ENCODE measurements around the gene ZNF839. TPM values are rescaled to one million over a fixed set of nuclear protein-coding genes. Genes with fewer than 3 reads are reported as not detected.
"Not testable (repeated sequence)": the region's sequence is repeated elsewhere in the genome, so short reads cannot be mapped to it uniquely, and the experiment has no call there.

Gene ZNF839
- total RNA-seq, 3 donors from 2014 or later: 14.9 to 16.6 (median 15.5) TPM

GRCh38 chr14:102320671-102321455 lies 1.3 kb downstream of the ZNF839 start:
- no peaks in the 10 kb centered on the region for H3K9me3 Mint-ChIP-seq
- peaks cover 38% of the 10 kb centered on the region for H3K4me1 Mint-ChIP-seq (ENCODE audit: low read depth)
- H3K36me3 Mint-ChIP-seq (ENCODE audit: insufficient read depth): no peaks in the 10 kb centered on the region
- H3K27me3 Mint-ChIP-seq (ENCODE audit: low read depth): no peaks in the 10 kb centered on the region
- no peak for ATAC-seq
- DNase-seq: no peak
- peak overlapping the region; percentile 91 for H3K4me3 Mint-ChIP-seq

DNA sequence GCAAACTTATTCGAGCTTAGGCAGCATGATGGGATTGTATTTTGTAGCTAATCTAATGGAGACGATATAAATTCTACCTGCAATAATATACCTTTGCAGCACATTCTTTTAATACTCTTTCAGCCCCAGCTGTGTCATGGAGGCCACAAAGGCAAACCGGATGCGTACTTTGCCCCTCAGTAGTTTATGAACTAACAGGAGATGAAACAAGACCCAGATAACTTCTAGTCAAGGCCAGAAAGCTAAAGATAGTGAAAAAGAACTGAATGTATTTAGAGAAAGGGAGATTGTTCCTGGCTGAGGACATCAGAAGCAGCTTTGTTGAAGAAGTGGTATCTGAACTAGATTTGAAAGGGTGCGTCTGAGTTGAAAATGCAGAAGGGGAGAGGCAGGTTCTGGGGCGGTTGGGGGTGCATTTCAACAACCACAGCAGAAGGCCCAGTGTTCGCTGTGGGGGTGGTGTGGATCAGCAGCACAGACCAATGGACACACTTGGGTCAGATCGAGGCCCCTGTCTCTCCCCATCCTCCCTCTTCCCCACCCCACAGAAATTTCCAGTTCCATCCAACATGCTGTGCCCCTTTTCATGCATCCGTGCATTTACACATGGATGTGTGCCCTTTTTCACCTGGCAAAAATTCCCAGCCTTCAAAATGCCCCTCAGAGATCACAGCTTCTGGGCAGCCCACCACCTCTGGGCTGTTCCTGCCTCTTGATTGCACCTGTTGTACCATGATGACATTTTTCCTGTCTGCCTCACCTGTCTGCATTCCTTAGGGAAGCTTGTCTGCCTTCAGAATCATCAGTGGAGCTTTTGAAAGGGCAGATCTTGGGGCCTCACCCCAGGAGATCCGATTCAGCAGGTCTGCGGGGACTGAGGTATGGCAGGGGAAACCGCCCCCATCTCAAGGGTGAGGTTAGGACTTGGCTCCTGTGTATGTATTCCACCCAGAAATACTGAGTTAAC lies 2.2 kb downstream of the ZNF839 start:
- ATAC-seq (no peak), DNase-seq (no peak)
- peaks cover 4% of the 10 kb centered on the region for H3K36me3 Mint-ChIP-seq (ENCODE audit: insufficient read depth)
- H3K4me3 Mint-ChIP-seq: peak overlapping the region; percentile 53
- no peaks in the 10 kb centered on the region for H3K27me3 Mint-ChIP-seq (ENCODE audit: low read depth)
- no peaks in the 10 kb centered on the region for H3K9me3 Mint-ChIP-seq
- peaks cover 30% of the 10 kb centered on the region for H3K4me1 Mint-ChIP-seq (ENCODE audit: low read depth)

DNA sequence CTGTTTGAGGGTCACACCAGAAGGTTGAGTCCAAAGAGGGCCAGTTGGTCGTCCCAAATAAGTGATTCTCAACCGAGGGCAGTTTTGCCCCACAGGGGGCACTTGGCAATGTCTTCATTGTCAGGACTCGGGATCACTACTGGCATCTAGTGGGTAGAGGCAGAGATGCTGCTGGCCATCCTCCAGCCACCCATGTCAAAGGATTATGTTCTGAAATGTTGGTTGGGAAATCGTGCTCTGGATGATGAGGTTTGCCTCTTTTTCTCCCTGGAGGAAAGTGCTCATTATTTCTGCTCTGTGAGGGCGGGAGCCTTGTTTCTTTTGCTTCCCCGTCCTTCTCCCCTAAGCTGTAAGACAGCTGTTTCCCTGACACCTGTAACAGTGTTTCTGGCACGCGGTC lies 3.6 kb downstream of the ZNF839 start:
- Mint-ChIP-seq H3K9me3 (no peaks in the 10 kb centered on the region), H3K36me3 (ENCODE audit: insufficient read depth) (peaks cover 4% of the 10 kb centered on the region), H3K4me1 (ENCODE audit: low read depth) (peaks cover 18% of the 10 kb centered on the region), H3K4me3 (no peak overlapping the region), H3K27me3 (ENCODE audit: low read depth) (no peaks in the 10 kb centered on the region)
- DNase-seq (no peak), ATAC-seq (no peak)

- H3K4me1 Mint-ChIP-seq (ENCODE audit: low read depth): peaks cover 8% of the 10 kb centered on the region
- peaks cover 8% of the 10 kb centered on the region for H3K36me3 Mint-ChIP-seq (ENCODE audit: insufficient read depth)
- DNase-seq: no peak
- no peaks in the 10 kb centered on the region for H3K9me3 Mint-ChIP-seq
- H3K27me3 Mint-ChIP-seq (ENCODE audit: low read depth): no peaks in the 10 kb centered on the region
- no peak overlapping the region for H3K4me3 Mint-ChIP-seq
- no peak for ATAC-seq
Measured at GRCh38 chr14:102325791-102326345, 6.3 kb downstream of the ZNF839 start.

- Mint-ChIP-seq H3K36me3 (ENCODE audit: insufficient read depth) (peaks cover 9% of the 10 kb centered on the region), H3K27me3 (ENCODE audit: low read depth) (no peaks in the 10 kb centered on the region), H3K4me1 (ENCODE audit: low read depth) (peaks cover 8% of the 10 kb centered on the region), H3K9me3 (no peaks in the 10 kb centered on the region), H3K4me3 (no peak overlapping the region)
- no peak for DNase-seq
- ATAC-seq: no peak
Measured at GRCh38 chr14:102326583-102326982, 7.0 kb downstream of the ZNF839 start.

DNA sequence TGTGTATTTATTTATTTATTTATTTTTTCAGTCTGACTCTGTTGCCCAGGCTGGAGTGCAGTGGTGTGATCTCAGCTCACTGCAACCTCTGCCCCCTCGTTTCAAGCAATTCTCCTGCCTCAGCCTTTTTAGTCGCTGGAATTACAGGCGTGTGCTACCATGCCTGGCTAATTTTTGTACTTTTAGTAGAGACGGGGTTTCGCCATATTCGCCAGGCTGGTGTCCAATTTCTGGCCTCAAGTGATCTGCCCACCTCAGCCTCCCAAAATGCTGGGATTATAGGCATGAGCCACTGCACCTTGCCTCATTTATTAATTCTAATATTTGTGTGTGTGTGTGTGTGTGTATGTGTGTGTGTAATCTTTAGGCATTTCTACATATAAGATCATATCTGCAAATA lies 9.8 kb downstream of the ZNF839 start:
- H3K4me3 Mint-ChIP-seq: not testable (repeated sequence)

GRCh38 chr14:102330806-102331205 lies 11.3 kb downstream of the ZNF839 start:
- peaks cover 3% of the 10 kb centered on the region for H3K4me1 Mint-ChIP-seq (ENCODE audit: low read depth)
- no peak overlapping the region for H3K4me3 Mint-ChIP-seq
- no peaks in the 10 kb centered on the region for H3K9me3 Mint-ChIP-seq
- H3K27me3 Mint-ChIP-seq (ENCODE audit: low read depth): no peaks in the 10 kb centered on the region
- ATAC-seq (no peak), DNase-seq (no peak)
- H3K36me3 Mint-ChIP-seq (ENCODE audit: insufficient read depth): peaks cover 22% of the 10 kb centered on the region

More for the DNA sequence above, 9.8 kb downstream of the ZNF839 start:
- not testable (repeated sequence) for ATAC-seq; H3K9me3 Mint-ChIP-seq; H3K4me1 Mint-ChIP-seq (ENCODE audit: low read depth); DNase-seq; H3K27me3 Mint-ChIP-seq (ENCODE audit: low read depth)
- H3K36me3 Mint-ChIP-seq (ENCODE audit: insufficient read depth): peaks cover 18% of the 10 kb centered on the region

- Mint-ChIP-seq H3K36me3 (ENCODE audit: insufficient read depth) (peaks cover 24% of the 10 kb centered on the region), H3K27me3 (ENCODE audit: low read depth) (no peaks in the 10 kb centered on the region), H3K9me3 (no peaks in the 10 kb centered on the region), H3K4me1 (ENCODE audit: low read depth) (peaks cover 3% of the 10 kb centered on the region), H3K4me3 (no peak overlapping the region)
- DNase-seq (no peak), ATAC-seq (no peak)
Measured at GRCh38 chr14:102333390-102333789, 13.8 kb downstream of the ZNF839 start.

GRCh38 chr14:102333795-102334705 lies 14.5 kb downstream of the ZNF839 start:
- ATAC-seq: no peak

GRCh38 chr14:102335163-102335562 lies 15.6 kb downstream of the ZNF839 start:
- Mint-ChIP-seq H3K9me3 (no peaks in the 10 kb centered on the region), H3K27me3 (ENCODE audit: low read depth) (no peaks in the 10 kb centered on the region), H3K36me3 (ENCODE audit: insufficient read depth) (peaks cover 24% of the 10 kb centered on the region), H3K4me3 (no peak overlapping the region), H3K4me1 (ENCODE audit: low read depth) (peaks cover 2% of the 10 kb centered on the region)
- no peak for ATAC-seq
- no peak for DNase-seq

More at GRCh38 chr14:102333795-102334705, 14.5 kb downstream of the ZNF839 start:
- Mint-ChIP-seq H3K4me1 (ENCODE audit: low read depth) (peaks cover 2% of the 10 kb centered on the region), H3K9me3 (no peaks in the 10 kb centered on the region), H3K27me3 (ENCODE audit: low read depth) (no peaks in the 10 kb centered on the region), H3K4me3 (no peak overlapping the region), H3K36me3 (ENCODE audit: insufficient read depth) (peaks cover 24% of the 10 kb centered on the region)
- no peak for DNase-seq

- ATAC-seq (no peak), DNase-seq (no peak)
- Mint-ChIP-seq H3K36me3 (ENCODE audit: insufficient read depth) (peaks cover 22% of the 10 kb centered on the region), H3K4me1 (ENCODE audit: low read depth) (peaks cover 2% of the 10 kb centered on the region), H3K4me3 (no peak overlapping the region), H3K27me3 (ENCODE audit: low read depth) (no peaks in the 10 kb centered on the region), H3K9me3 (no peaks in the 10 kb centered on the region)
Measured at GRCh38 chr14:102338724-102339123, 19.2 kb downstream of the ZNF839 start.

- Mint-ChIP-seq H3K27me3 (ENCODE audit: low read depth) (no peaks in the 10 kb centered on the region), H3K4me3 (no peak overlapping the region), H3K9me3 (no peaks in the 10 kb centered on the region), H3K4me1 (ENCODE audit: low read depth) (no peaks in the 10 kb centered on the region), H3K36me3 (ENCODE audit: insufficient read depth) (peaks cover 21% of the 10 kb centered on the region)
- no peak for DNase-seq
- no peak for ATAC-seq
Measured at GRCh38 chr14:102341566-102341965, 22.0 kb downstream of the ZNF839 start.

GRCh38 chr14:102342238-102342637 lies 22.7 kb downstream of the ZNF839 start:
- no peak for ATAC-seq
- no peak overlapping the region for H3K4me3 Mint-ChIP-seq
- no peaks in the 10 kb centered on the region for H3K9me3 Mint-ChIP-seq
- H3K27me3 Mint-ChIP-seq (ENCODE audit: low read depth): no peaks in the 10 kb centered on the region
- no peaks in the 10 kb centered on the region for H3K4me1 Mint-ChIP-seq (ENCODE audit: low read depth)
- DNase-seq: no peak
- peaks cover 21% of the 10 kb centered on the region for H3K36me3 Mint-ChIP-seq (ENCODE audit: insufficient read depth)

Data from activated T-cell treated with anti-CD3 and anti-CD28 coated beads, Interleukin-2, amount 50 U/mL, for 4 hours (primary cell).